ENCODE measurements around the gene PDS5A. TPM values are rescaled to one million over a fixed set of nuclear protein-coding genes. Genes with fewer than 3 reads are reported as not detected.

Gene PDS5A
- total RNA-seq, 1 donor: 70.9 TPM

- H3K27me3 ChIP-seq (ENCODE audit: insufficient read depth, low read length): no peaks in the 10 kb centered on the region
- no peaks in the 10 kb centered on the region for H4K20me1 ChIP-seq (ENCODE audit: insufficient read depth, low read length)
- peaks cover 31% of the 10 kb centered on the region for H3K36me3 ChIP-seq (ENCODE audit: insufficient read depth, low read length)
- H3K9me3 ChIP-seq (ENCODE audit: low read depth, low read length): no peaks in the 10 kb centered on the region
- no peak overlapping the region for H3K4me2 ChIP-seq (ENCODE audit: insufficient read depth, low read length)
- no peak overlapping the region for H2AFZ ChIP-seq (ENCODE audit: low read length)
- no peaks in the 10 kb centered on the region for H3K79me2 ChIP-seq (ENCODE audit: insufficient read depth, low read length)
- no peak overlapping the region for H3K27ac ChIP-seq (ENCODE audit: low read depth, low read length)
- no peak for DNase-seq (ENCODE audit: insufficient read length, low spot score, missing footprints)
- no peaks in the 10 kb centered on the region for H3K4me1 ChIP-seq (ENCODE audit: insufficient read depth, low read length)
- no peak for TF ChIP-seq CTCF (IDR thresholded peaks at IDR 0.05; ENCODE audit: extremely low read depth, low read depth, low read length)
- no peak overlapping the region for H3K4me3 ChIP-seq (ENCODE audit: insufficient read depth, low read length)
These were observed 88.5 kb downstream of the PDS5A start for GRCh38 chr4:39889226-39889625.

GRCh38 chr4:39888541-39888940 lies 89.2 kb downstream of the PDS5A start:
- no peak for TF ChIP-seq CTCF (IDR thresholded peaks at IDR 0.05; ENCODE audit: extremely low read depth, low read depth, low read length)
- Histone ChIP-seq H2AFZ (ENCODE audit: low read length) (no peak overlapping the region), H3K27ac (ENCODE audit: low read depth, low read length) (no peak overlapping the region), H3K4me2 (ENCODE audit: insufficient read depth, low read length) (no peak overlapping the region), H3K9me3 (ENCODE audit: low read depth, low read length) (no peaks in the 10 kb centered on the region), H3K36me3 (ENCODE audit: insufficient read depth, low read length) (peaks cover 25% of the 10 kb centered on the region), H3K4me1 (ENCODE audit: insufficient read depth, low read length) (no peaks in the 10 kb centered on the region), H3K79me2 (ENCODE audit: insufficient read depth, low read length) (no peaks in the 10 kb centered on the region), H3K27me3 (ENCODE audit: insufficient read depth, low read length) (no peaks in the 10 kb centered on the region), H3K4me3 (ENCODE audit: insufficient read depth, low read length) (no peak overlapping the region), H4K20me1 (ENCODE audit: insufficient read depth, low read length) (no peaks in the 10 kb centered on the region)
- no peak for DNase-seq (ENCODE audit: insufficient read length, low spot score, missing footprints)

GRCh38 chr4:39883646-39884045 lies 94.1 kb downstream of the PDS5A start:
- no peak for TF ChIP-seq CTCF (IDR thresholded peaks at IDR 0.05; ENCODE audit: extremely low read depth, low read depth, low read length)
- Histone ChIP-seq H3K9me3 (ENCODE audit: low read depth, low read length) (no peaks in the 10 kb centered on the region), H2AFZ (ENCODE audit: low read length) (no peak overlapping the region), H3K4me3 (ENCODE audit: insufficient read depth, low read length) (no peak overlapping the region), H3K4me2 (ENCODE audit: insufficient read depth, low read length) (no peak overlapping the region), H3K4me1 (ENCODE audit: insufficient read depth, low read length) (no peaks in the 10 kb centered on the region), H4K20me1 (ENCODE audit: insufficient read depth, low read length) (no peaks in the 10 kb centered on the region), H3K27ac (ENCODE audit: low read depth, low read length) (peak overlapping the region; percentile 19), H3K79me2 (ENCODE audit: insufficient read depth, low read length) (no peaks in the 10 kb centered on the region), H3K27me3 (ENCODE audit: insufficient read depth, low read length) (no peaks in the 10 kb centered on the region), H3K36me3 (ENCODE audit: insufficient read depth, low read length) (peaks cover 27% of the 10 kb centered on the region)
- DNase-seq (ENCODE audit: insufficient read length, low spot score, missing footprints): no peak

GRCh38 chr4:39881789-39882188 lies 95.9 kb downstream of the PDS5A start:
- Histone ChIP-seq H4K20me1 (ENCODE audit: insufficient read depth, low read length) (no peaks in the 10 kb centered on the region), H3K9me3 (ENCODE audit: low read depth, low read length) (no peaks in the 10 kb centered on the region), H3K4me2 (ENCODE audit: insufficient read depth, low read length) (no peak overlapping the region), H3K27me3 (ENCODE audit: insufficient read depth, low read length) (no peaks in the 10 kb centered on the region), H3K4me1 (ENCODE audit: insufficient read depth, low read length) (no peaks in the 10 kb centered on the region), H2AFZ (ENCODE audit: low read length) (no peak overlapping the region), H3K79me2 (ENCODE audit: insufficient read depth, low read length) (no peaks in the 10 kb centered on the region), H3K27ac (ENCODE audit: low read depth, low read length) (no peak overlapping the region), H3K4me3 (ENCODE audit: insufficient read depth, low read length) (no peak overlapping the region), H3K36me3 (ENCODE audit: insufficient read depth, low read length) (peaks cover 35% of the 10 kb centered on the region)
- TF ChIP-seq CTCF (IDR thresholded peaks at IDR 0.05; ENCODE audit: extremely low read depth, low read depth, low read length): no peak
- no peak for DNase-seq (ENCODE audit: insufficient read length, low spot score, missing footprints)
